ENCODE measurements around the gene RNF128.

Gene RNF128

GRCh38 chrX:106707771-106708454, 18.6 kb upstream of the RNF128 start:
- TF ChIP-seq REST (IDR thresholded peaks at IDR 0.05; ENCODE audit: insufficient read depth in 1 of 2, low read depth in 2 of 2, low read length in 2 of 2), result no peak; a peak in 1 of 4 replicates
- TF ChIP-seq POLR2AphosphoS5 (IDR thresholded peaks at IDR 0.05; ENCODE audit: low read depth, low read length), result peak; percentile 63
- TF ChIP-seq TAF1 (IDR thresholded peaks at IDR 0.05; ENCODE audit: borderline replicate concordance, insufficient read depth, low read length), result 0 out of 2 replicates have a peak, but pooled peaks have one; percentile 59
- no peak for TF ChIP-seq FOXP2 (optimal IDR thresholded peaks at IDR 0.05; ENCODE audit: borderline replicate concordance, extremely low read depth, extremely low read length, insufficient read depth)
- TF ChIP-seq SIN3A (IDR thresholded peaks at IDR 0.05; ENCODE audit: borderline replicate concordance, insufficient read depth, low read length), result no peak

GRCh38 chrX:106710771-106711170, 15.7 kb upstream of the RNF128 start:
- TF ChIP-seq SIN3A (IDR thresholded peaks at IDR 0.05; ENCODE audit: borderline replicate concordance, insufficient read depth, low read length), result no peak
- TF ChIP-seq POLR2AphosphoS5 (IDR thresholded peaks at IDR 0.05; ENCODE audit: low read depth, low read length), result no peak
- no peak for TF ChIP-seq FOXP2 (optimal IDR thresholded peaks at IDR 0.05; ENCODE audit: borderline replicate concordance, extremely low read depth, extremely low read length, insufficient read depth)
- TF ChIP-seq REST (IDR thresholded peaks at IDR 0.05; ENCODE audit: insufficient read depth in 1 of 2, low read depth in 2 of 2, low read length in 2 of 2), result no peak
- TF ChIP-seq TAF1 (IDR thresholded peaks at IDR 0.05; ENCODE audit: borderline replicate concordance, insufficient read depth, low read length), result no peak

- no peak for TF ChIP-seq POLR2AphosphoS5 (IDR thresholded peaks at IDR 0.05; ENCODE audit: low read depth, low read length)
- TF ChIP-seq SIN3A (IDR thresholded peaks at IDR 0.05; ENCODE audit: borderline replicate concordance, insufficient read depth, low read length), result no peak
- TF ChIP-seq REST (IDR thresholded peaks at IDR 0.05; ENCODE audit: insufficient read depth in 1 of 2, low read depth in 2 of 2, low read length in 2 of 2), result no peak
- TF ChIP-seq TAF1 (IDR thresholded peaks at IDR 0.05; ENCODE audit: borderline replicate concordance, insufficient read depth, low read length), result no peak
Observed at GRCh38 chrX:106711375-106711774, 15.1 kb upstream of the RNF128 start.

- TF ChIP-seq POLR2AphosphoS5 (IDR thresholded peaks at IDR 0.05; ENCODE audit: low read depth, low read length) (no peak), FOXP2 (optimal IDR thresholded peaks at IDR 0.05; ENCODE audit: borderline replicate concordance, extremely low read depth, extremely low read length, insufficient read depth) (no peak), REST (IDR thresholded peaks at IDR 0.05; ENCODE audit: insufficient read depth in 1 of 2, low read depth in 2 of 2, low read length in 2 of 2) (no peak), SIN3A (IDR thresholded peaks at IDR 0.05; ENCODE audit: borderline replicate concordance, insufficient read depth, low read length) (no peak), TAF1 (IDR thresholded peaks at IDR 0.05; ENCODE audit: borderline replicate concordance, insufficient read depth, low read length) (no peak)
Observed at GRCh38 chrX:106716004-106716403, 10.5 kb upstream of the RNF128 start.
